Limb (tissue), 2 donors: ENCODE measurements around the gene PRRT3.
A peak's percentile ranks its signal among the peaks of the same experiment; 100 is the strongest.
"Not testable (repeated sequence)": the region's sequence is repeated elsewhere in the genome, so short reads cannot be mapped to it uniquely, and the experiment has no call there.

ENCODE experiments used
- DNase-seq, 2 donors: peaks; one replicate each; pipeline ENCODE4 v3.0.0-alpha.2; 2016; ENCODE audit errors: extremely low spot score in 2 of 2

PRRT3 gene

DNA sequence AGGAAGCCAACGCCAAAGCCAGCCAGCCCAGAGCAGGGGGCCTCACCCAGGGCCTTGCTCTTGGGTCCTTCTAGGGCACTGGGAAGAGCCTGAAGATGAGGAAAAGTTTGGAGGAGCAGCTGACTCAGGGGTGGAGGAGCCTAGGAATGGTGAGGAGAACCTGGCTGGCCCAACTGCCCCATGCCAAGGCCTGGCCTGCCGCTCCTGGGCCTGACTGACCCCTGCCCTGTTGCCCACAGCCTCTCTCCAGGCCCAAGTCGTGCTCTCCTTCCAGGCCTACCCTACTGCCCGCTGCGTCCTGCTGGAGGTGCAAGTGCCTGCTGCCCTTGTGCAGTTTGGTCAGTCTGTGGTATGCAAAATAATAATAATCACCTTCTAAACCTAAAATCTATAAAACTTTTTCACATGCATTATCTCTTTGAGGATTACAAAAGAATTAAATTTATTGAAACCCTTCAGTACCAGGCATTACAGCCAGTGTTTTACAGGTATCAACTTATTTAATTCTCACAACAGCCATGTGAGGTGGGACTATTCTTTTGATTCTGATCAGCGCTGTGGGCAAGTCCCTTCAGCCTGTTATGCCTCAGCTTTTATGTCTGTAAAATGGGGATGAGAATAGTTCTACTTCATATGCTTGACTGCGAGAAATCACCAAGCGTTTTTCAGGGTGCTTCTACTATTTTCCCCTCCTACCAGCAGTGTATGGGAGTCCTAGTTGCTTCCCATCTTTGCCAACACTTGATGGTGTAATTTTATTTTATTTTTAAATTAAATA is 33.8 kb downstream of the PRRT3 start:
- no peak for DNase-seq

GRCh38 chr3:9917820-9918219 is 34.4 kb downstream of the PRRT3 start:
- no peak for DNase-seq

DNA sequence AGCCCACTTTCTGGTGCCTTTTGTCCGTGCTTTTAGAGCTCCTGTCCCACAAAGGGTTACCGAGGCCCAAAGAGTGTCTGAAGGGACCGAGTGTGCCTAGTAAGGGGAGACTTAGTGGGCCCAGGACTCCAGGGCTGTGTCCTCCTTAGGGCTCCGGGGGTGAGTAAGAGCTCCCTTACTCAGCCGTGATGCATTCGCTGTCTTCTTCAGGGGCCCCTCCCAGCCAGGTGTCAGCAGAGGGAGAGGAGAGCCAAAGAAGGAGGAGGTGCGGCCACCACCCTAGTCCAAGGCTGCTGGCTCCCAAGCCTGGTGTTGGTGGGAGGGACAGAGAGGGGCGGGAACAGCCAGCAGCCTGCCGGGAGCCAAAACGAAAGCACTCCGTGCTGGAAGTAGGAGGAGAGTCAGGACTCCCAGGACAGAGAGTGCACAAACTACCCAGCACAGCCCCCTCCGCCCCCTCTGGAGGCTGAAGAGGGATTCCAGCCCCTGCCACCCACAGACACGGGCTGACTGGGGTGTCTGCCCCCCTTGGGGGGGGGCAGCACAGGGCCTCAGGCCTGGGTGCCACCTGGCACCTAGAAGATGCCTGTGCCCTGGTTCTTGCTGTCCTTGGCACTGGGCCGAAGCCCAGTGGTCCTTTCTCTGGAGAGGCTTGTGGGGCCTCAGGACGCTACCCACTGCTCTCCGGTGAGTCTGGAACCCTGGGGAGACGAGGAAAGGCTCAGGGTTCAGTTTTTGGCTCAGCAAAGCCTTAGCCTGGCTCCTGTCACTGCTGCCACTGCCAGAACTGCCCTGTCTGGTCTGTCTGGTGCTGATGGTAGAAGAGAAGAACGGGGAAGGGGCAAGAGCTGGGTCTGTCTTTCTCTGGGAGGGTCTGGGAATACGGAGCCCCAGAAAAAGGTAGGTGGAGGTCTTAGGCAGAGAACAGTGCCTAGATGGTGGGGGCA is 35.2 kb downstream of the PRRT3 start, which contains the start of gene IL17RC:
Gene IL17RC (plus strand): TSS at position 365 of the 947 bp plus-strand sequence. CDS start 218 bp downstream, at position 583.
- DNase-seq, result peak; percentile 85 to 89

GRCh38 chr3:9916346-9916733 is 35.9 kb downstream of the PRRT3 start:
- no peak for DNase-seq

- peak; percentile 76 to 81 for DNase-seq
Measured at GRCh38 chr3:9915254-9916141, 36.7 kb downstream of the PRRT3 start.

DNA sequence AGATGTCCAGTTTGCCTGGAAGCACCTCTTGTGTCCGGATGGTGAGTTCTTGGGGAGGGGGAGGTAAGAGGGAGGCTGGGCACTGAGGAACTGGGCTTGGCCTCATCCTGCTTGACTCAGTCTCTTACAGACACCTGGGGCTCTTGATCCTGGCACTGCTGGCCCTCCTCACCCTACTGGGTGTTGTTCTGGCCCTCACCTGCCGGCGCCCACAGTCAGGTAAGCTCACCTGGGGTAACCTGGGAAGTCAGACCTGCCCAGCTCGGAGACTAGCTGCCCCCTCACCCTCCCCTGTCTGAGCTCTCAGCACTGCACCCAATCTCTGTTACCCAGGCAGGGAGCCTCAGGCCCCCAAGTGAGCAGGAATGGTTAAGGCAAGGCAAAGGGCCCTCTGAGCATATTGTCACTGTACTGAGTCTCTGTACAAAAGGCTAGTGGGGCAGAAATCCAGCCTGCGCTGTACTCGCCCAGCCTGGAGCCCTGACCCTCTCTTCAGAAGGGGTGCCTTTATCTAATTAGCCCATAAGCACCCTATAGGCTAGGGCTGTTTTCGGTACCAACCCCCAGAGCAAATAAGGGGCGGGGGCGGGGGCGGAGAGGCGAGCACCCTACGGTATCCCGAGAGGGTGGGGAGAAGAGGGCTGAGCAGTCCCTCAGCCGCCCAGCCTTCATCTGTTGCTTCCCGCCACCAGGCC is 37.5 kb downstream of the PRRT3 start:
- DNase-seq, result no peak

GRCh38 chr3:9914011-9914410 is 38.2 kb downstream of the PRRT3 start:
- DNase-seq, result no peak

DNA sequence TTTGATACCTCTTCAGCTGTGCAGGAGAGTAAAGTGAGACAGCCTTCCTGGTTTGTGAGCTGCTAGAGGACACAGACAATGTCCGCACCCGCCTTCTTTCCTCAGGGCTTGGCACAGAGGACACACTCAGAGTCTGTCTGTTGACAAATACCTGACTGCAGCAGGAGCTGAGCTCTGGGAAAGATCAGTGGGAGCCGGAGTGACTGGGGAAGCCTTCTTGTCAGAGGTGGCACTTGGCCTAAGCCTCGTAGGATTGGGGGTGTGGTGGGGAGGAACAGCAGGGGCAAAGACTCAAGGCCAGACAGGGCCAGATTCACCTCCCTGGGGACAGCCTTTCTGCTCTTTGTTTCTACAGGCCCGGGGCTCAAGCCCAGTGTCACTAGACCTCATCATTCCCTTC is 38.6 kb downstream of the PRRT3 start:
- DNase-seq, result no peak

DNA sequence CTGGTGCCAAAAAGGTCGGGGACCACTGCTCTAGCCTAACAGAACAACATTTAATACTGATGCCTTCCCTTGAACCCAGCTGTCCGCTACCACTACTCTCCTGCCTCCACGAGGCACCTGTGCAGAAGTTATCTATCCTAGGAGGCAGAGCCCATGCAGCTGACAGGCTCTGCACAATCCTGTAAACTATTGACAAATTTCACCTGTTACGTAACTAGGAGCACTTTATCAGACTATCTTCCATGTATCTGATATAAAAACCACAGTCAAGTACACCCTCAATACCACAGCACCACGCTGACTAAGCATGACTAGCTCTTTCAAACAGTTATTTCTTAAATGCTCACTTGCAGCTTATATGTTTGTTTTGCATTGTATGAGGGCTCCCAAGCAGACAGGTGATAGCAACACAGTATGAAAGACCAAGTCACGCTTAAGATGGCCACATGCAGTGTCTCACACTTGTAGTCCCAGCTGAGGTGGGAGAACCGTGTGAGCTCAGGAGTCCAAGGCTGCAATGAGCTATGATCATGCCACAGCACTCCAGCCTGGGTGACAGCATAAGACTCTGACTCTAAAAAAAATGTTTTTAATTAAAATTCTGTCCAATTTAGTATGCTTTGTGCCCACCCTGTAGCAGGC is 39.8 kb downstream of the PRRT3 start:
- no peak for DNase-seq

GRCh38 chr3:9911863-9912262 is 40.3 kb downstream of the PRRT3 start:
- DNase-seq, result no peak

GRCh38 chr3:9909221-9910013 is 42.8 kb downstream of the PRRT3 start:
- no peak for DNase-seq

- DNase-seq, result no peak
Measured at GRCh38 chr3:9908286-9908685, 43.9 kb downstream of the PRRT3 start.

- DNase-seq, result no peak
Measured at GRCh38 chr3:9906480-9906879, 45.7 kb downstream of the PRRT3 start.

GRCh38 chr3:9903904-9904303 is 48.3 kb downstream of the PRRT3 start:
- no peak for DNase-seq

DNA sequence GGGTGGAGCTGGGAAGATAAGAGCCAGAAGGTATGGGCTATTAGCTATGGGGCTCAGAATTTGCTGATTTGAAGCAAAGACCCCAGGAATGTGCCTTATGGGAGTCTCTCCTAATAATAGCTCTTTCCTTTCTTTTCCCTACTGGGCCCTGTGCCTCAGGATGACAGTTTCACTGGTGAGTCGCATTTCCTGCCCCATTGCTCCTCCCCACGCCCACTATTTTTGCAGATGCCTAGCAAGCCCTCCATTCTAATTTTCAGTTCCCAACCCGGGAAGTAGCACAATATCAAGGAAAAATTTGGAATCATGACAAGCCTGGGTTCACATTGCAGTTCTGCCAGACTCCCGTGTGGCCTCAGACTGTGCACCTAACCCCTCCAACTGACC is 49.0 kb downstream of the PRRT3 start:
- DNase-seq, result no peak

DNA sequence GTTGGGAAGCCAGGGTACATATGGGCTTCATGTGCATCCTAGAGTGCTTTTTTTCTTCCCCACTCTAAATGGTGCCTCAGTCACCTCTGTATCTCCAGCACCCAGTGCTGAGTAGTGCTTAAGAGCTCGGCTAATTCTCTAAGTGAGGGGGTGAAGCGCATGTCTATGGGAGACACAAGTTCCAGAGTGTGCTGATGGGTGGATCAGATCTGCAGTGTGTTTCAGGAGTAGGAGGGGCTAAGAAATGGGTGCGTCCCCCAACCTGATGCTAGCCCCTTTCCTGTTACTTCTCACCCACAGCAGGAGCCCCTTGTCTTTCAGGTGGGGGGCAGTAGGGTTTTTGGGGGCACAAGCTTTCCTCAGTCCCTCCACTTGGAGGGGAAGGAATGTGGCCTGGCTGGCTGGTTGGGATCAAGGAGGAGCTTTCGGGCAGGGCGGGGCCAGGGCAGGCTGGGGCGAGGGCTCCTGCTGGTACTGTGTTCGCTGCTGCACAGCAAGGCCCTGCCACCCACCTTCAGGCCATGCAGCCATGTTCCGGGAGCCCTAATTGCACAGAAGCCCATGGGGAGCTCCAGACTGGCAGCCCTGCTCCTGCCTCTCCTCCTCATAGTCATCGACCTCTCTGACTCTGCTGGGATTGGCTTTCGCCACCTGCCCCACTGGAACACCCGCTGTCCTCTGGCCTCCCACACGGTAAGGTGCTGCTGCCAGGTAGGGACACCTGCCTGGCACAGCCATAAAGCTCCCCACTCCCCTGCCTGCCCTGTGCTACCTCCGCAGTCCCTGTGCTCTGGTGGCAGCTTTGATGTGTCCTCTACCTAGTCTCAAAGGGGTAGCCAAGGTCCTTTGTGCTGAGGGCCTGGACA is 49.6 kb downstream of the PRRT3 start, which contains the start of gene IL17RE:
Gene IL17RE (plus strand): TSS at position 477 of the 866 bp plus-strand sequence. CDS start 85 bp downstream, at position 562.
- peak in 1 of 2 donors; percentile 32 for DNase-seq

DNA sequence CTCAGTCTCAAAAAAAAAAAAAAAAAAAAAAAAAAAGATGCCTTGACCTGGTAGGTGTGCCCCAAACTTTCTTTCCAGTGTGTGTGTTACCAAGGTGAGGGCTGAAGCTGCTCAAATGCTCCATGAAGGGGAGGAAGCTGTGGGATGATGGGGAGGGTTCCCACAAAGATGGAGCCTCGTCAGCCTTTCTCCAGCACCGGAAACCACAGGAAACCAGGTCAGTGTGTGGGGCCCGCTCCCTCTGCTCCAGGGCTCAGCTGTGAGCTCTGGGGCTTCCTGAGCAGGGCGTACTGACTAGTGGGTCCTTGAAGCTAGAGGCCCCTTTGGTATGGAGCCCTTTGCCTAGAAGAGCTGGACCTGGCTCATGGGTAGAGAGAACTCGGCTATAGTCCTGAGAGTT is 50.2 kb downstream of the PRRT3 start:
- no peak for DNase-seq

GRCh38 chr3:9900965-9901415 is 51.2 kb downstream of the PRRT3 start:
- not testable (repeated sequence) for DNase-seq
